HCT116 (cell line): ENCODE measurements around the gene GRIK1. TPM values are rescaled to one million over a fixed set of nuclear protein-coding genes. Genes with fewer than 3 reads are reported as not detected.

Source experiments
- ATAC-seq: fragments of 200-7000 bp; cut with Tn5 transposase; 2 replicates; pipeline ENCODE4 v1.9.1; 2020; ENCODE audit warnings: mild to moderate bottlenecking, moderate library complexity
- BruUV-seq: library from RNA; stranded (reverse); fragments of 400-500 nt; replicated peaks from 2 replicates; lab custom pipeline; 2021; lab: Mats Ljungman, UMichigan
- CTCF ChIA-PET: fragments of 300-600 bp; sonication (Branson Sonifier 250); formaldehyde crosslinking; loops from one replicate; lab custom pipeline; 2021; ENCODE audit warnings: antibody characterized with exemption; lab: Charles Lee
- POLR2A ChIA-PET: fragments of 300-600, 350-600 bp; sonication (Branson Sonifier 250); formaldehyde crosslinking; loops from one replicate; lab custom pipeline; 2021; ENCODE audit warnings: antibody characterized with exemption; lab: Charles Lee
- RAD21 ChIA-PET, 2 experiments: fragments of 300-600 bp; sonication (Branson Sonifier 250); formaldehyde crosslinking; loops; one replicate each; lab custom pipeline; 2023; ENCODE audit warnings: low total read pairs in 2 of 2; ENCODE audit not compliant: uncharacterized antibody in 2 of 2, unreplicated experiment in 2 of 2, low non-redundant PET in 1 of 2; lab: Charles Lee
- DNase-seq: peaks from one replicate; pipeline ENCODE4 v3.0.0-alpha.2; 2010; ENCODE audit warnings: low read depth, low spot score
- H2AFZ ChIP-seq: fragments of 200-600 bp; shearing (Covaris generic), sonication (generic); 2 replicates; pipeline ENCODE4 v1.6.1; 2017; ENCODE audit warnings: low read depth, mixed run types, mixed read lengths, antibody characterized with exemption, low read length; ENCODE audit not compliant: poor library complexity, severe bottlenecking
- H3K27ac ChIP-seq: 2 replicates; pipeline ENCODE4 v1.5.1; 2012; ENCODE audit warnings: low read depth, low read length
- H3K27me3 ChIP-seq: fragments of 200-600 bp; sonication (generic); 2 replicates; pipeline ENCODE4 v1.6.1; 2016; ENCODE audit warnings: mixed run types, low read length, mixed read lengths; ENCODE audit not compliant: insufficient read depth
- H3K36me3 ChIP-seq, 2 experiments: fragments of 200-500 bp in 1 of 2; fragments of 200-600 bp in 1 of 2; sonication (Bioruptor generic) in 1 of 2; sonication (generic) in 1 of 2; 2 replicates each; pipeline versions ENCODE4 v1.5.1 to v1.6.1; 2014 to 2016; ENCODE audit warnings: low read length in 2 of 2, inconsistent platforms in 1 of 2, mixed read lengths in 1 of 2, mixed run types in 1 of 2; ENCODE audit not compliant: insufficient read depth in 2 of 2, control insufficient read depth in 1 of 2
- H3K4me1 ChIP-seq, 2 experiments: fragments of 200-600 bp in 1 of 2; sonication (generic) in 1 of 2; 2 replicates each; pipeline versions ENCODE4 v1.5.1 to v1.6.1; 2012 to 2017; ENCODE audit warnings: low read length in 2 of 2, inconsistent platforms in 1 of 2, mild to moderate bottlenecking in 1 of 2, mixed read lengths in 1 of 2, mixed run types in 1 of 2, moderate library complexity in 1 of 2; ENCODE audit not compliant: insufficient read depth in 2 of 2, control insufficient read depth in 1 of 2
- H3K4me2 ChIP-seq: fragments of 200-600 bp; sonication (generic); 2 replicates; pipeline ENCODE4 v1.6.1; 2017; ENCODE audit warnings: mixed run types, low read length, mixed read lengths
- H3K4me3 ChIP-seq, 2 experiments: fragments of 200-600 bp in 1 of 2; sonication (generic) in 1 of 2; replicated peaks in 1 of 2; 2 replicates each; pipeline ENCODE4 v1.5.1; 2011 to 2016; ENCODE audit warnings: low read length in 2 of 2, control low read depth in 1 of 2, low read depth in 1 of 2, mild to moderate bottlenecking in 1 of 2, mixed read lengths in 1 of 2, mixed run types in 1 of 2
- H3K79me2 ChIP-seq: fragments of 200-600 bp; sonication (generic); 2 replicates; pipeline ENCODE4 v1.6.1; 2017; ENCODE audit warnings: mild to moderate bottlenecking, mixed run types, low read length, moderate library complexity, mixed read lengths; ENCODE audit not compliant: insufficient read depth
- H3K9ac ChIP-seq: fragments of 200-600 bp; sonication (generic); 2 replicates; pipeline ENCODE4 v1.6.1; 2016; ENCODE audit warnings: low read length, mixed read lengths
- H3K9me2 ChIP-seq: fragments of 200-600 bp; sonication (generic), shearing (Covaris generic); 2 replicates; pipeline ENCODE4 v1.6.1; 2017; ENCODE audit warnings: mixed run types, mild to moderate bottlenecking, moderate library complexity; ENCODE audit not compliant: insufficient read depth
- H3K9me3 ChIP-seq, 2 experiments: fragments of 200-500 bp in 1 of 2; fragments of 200-600 bp in 1 of 2; sonication (Bioruptor generic) in 1 of 2; sonication (generic) in 1 of 2; 2 replicates each; pipeline ENCODE4 v1.6.1; 2014 to 2017; ENCODE audit warnings: low read length in 2 of 2, mixed read lengths in 2 of 2, inconsistent platforms in 1 of 2, low read depth in 1 of 2, mild to moderate bottlenecking in 1 of 2, mixed run types in 1 of 2, moderate library complexity in 1 of 2; ENCODE audit not compliant: control insufficient read depth in 1 of 2, insufficient read depth in 1 of 2
- H4K20me1 ChIP-seq: fragments of 200-600 bp; sonication (generic), shearing (Covaris generic); 2 replicates; pipeline ENCODE4 v1.6.1; 2017; ENCODE audit warnings: mixed run types, mild to moderate bottlenecking, moderate library complexity; ENCODE audit not compliant: insufficient read depth
- ELF1 ChIP-seq: IDR thresholded peaks from 2 replicates; pipeline ENCODE4 v1.6.1; 2012; ENCODE audit warnings: low read depth, borderline replicate concordance
- MAX ChIP-seq: IDR thresholded peaks from 2 replicates; pipeline ENCODE4 v1.6.1; 2012
- POLR2A ChIP-seq: IDR thresholded peaks from 2 replicates; pipeline ENCODE4 v1.7.0; 2011; ENCODE audit warnings: borderline replicate concordance; ENCODE audit not compliant: insufficient read depth, insufficient read length; ENCODE audit errors: extremely low read depth
- RAD21 ChIP-seq: IDR thresholded peaks from 2 replicates; pipeline ENCODE4 v1.6.1; 2012; ENCODE audit warnings: low read depth, mild to moderate bottlenecking
- SRF ChIP-seq: IDR thresholded peaks from 2 replicates; pipeline ENCODE4 v1.6.1; 2012; ENCODE audit warnings: low read depth
- TCF7L2 ChIP-seq: IDR thresholded peaks from 2 replicates; pipeline ENCODE4 v1.7.0; 2011; ENCODE audit warnings: borderline replicate concordance, inconsistent platforms; ENCODE audit not compliant: insufficient read depth, insufficient read length; ENCODE audit errors: extremely low read depth
- ZBTB33 ChIP-seq: IDR thresholded peaks from 2 replicates; pipeline ENCODE4 v1.6.1; 2011; ENCODE audit warnings: mild to moderate bottlenecking, low read length, moderate library complexity; ENCODE audit not compliant: insufficient replicate concordance; ENCODE audit errors: extremely low read depth
- ZFX ChIP-seq: fragments of 450-650 bp; IDR thresholded peaks from 2 replicates; pipeline ENCODE4 v1.6.1; 2017
- ZNF274 ChIP-seq: fragments of 200-500 bp; sonication (Bioruptor generic); IDR thresholded peaks from 2 replicates; pipeline ENCODE4 v1.6.1; 2014; ENCODE audit warnings: mild to moderate bottlenecking, low read depth, low read length, inconsistent platforms
- intact Hi-C: fragments of 100-400 bp; cut with micrococcal nuclease; formaldehyde crosslinking; loops from 2 replicates; pipeline ENCODE4 v1.10.0; 2022
- total RNA-seq: library from RNA; stranded (reverse); gene quantifications from one replicate; pipeline ENCODE4 v1.2.1, GENCODE V29; 2021; ENCODE audit not compliant: unreplicated experiment

GRIK1 gene
- total RNA-seq, 1 experiment from 2014 or later = not detected

- CTCF ChIA-PET = no interaction called here
- Histone ChIP-seq H3K27ac (no peak overlapping the region), H3K4me1 (no peaks in the 10 kb centered on the region)
- intact Hi-C loops = no loop called here
- RAD21 ChIA-PET = no interaction called here
- ATAC-seq (no peak), DNase-seq (no peak)
- no peak for TF ChIP-seq ZFX
- no peak for TF ChIP-seq ZNF274
- TF ChIP-seq ELF1 = no peak
- no peak for TF ChIP-seq ZBTB33
- no peak for TF ChIP-seq RAD21
- no peak for TF ChIP-seq TCF7L2
- TF ChIP-seq POLR2A = no peak
- TF ChIP-seq MAX = no peak
- no peak for TF ChIP-seq SRF
- TF ChIP-seq, all 23 proteins: peak for 0
- H3K9me2 ChIP-seq = no peaks in the 10 kb centered on the region
- no peaks in the 10 kb centered on the region for H3K27me3 ChIP-seq
- H4K20me1 ChIP-seq = no peaks in the 10 kb centered on the region
- POLR2A ChIA-PET = no interaction called here
- H3K9me3 ChIP-seq = peaks cover 9 to 11% of the 10 kb centered on the region in 2 experiments; a peak in 3 of 4 replicates
- no peak overlapping the region for H3K4me3 ChIP-seq
- H2AFZ ChIP-seq = no peak overlapping the region
- no peaks in the 10 kb centered on the region for H3K36me3 ChIP-seq
- no peaks in the 10 kb centered on the region for H3K79me2 ChIP-seq
- no TSS peak for BruUV-seq
- no peak overlapping the region for H3K4me2 ChIP-seq
- H3K9ac ChIP-seq = no peak overlapping the region
Measured at GRCh38 chr21:29920938-29921337, 18.9 kb downstream of the GRIK1 start.
